Camera-type eye (tissue), 1 donor: ENCODE results near the gene MRPL36. TPM values are rescaled to one million over a fixed set of nuclear protein-coding genes. Genes with fewer than 3 reads are reported as not detected.

Experiments used
- total RNA-seq: library from RNA; depleted of rRNA; stranded (reverse); fragments of >200 nt; gene quantifications from one replicate; pipeline ENCODE4 v1.2.3, GENCODE V29; 2014

MRPL36 gene
- 24.2 TPM for total RNA-seq

GRCh38 chr5:1799602-1800471 is at the start of gene MRPL36:
Gene MRPL36 (minus strand): TSS chr5:1799837. CDS start chr5:1798935, 902 bp downstream.

GRCh38 chr5:1801222-1801966 is 1.8 kb upstream of the MRPL36 start, which contains the start of gene NDUFS6:
Gene NDUFS6 (plus strand): TSS chr5:1801407. CDS start chr5:1801418, 11 bp downstream.

Other genes starting within 250 kb of the MRPL36 start
- gene NDUFS6, start 1.6 kb upstream of the MRPL36 start, total RNA-seq: 25.8 TPM
- gene IRX4, start 83.1 kb upstream of the MRPL36 start, total RNA-seq: 0.55 TPM